ENCODE results near the gene LDLRAD4.

The LDLRAD4 gene

GRCh38 chr18:13283746-13284145 lies 65.2 kb downstream of the LDLRAD4 start:
- no peak overlapping the region for H3K9ac ChIP-seq (ENCODE audit: insufficient read length)
- H3K9me3 ChIP-seq (ENCODE audit: low read depth, low read length) = no peaks in the 10 kb centered on the region
- no peak overlapping the region for H3K27ac ChIP-seq
- H3K36me3 ChIP-seq (ENCODE audit: insufficient read depth, low read length) = no peaks in the 10 kb centered on the region
- H3K4me3 ChIP-seq = no peak overlapping the region
- TF ChIP-seq FOXP2 (optimal IDR thresholded peaks at IDR 0.05; ENCODE audit: control extremely low read depth, extremely low read length, insufficient read depth) (no peak), POLR2AphosphoS5 (IDR thresholded peaks at IDR 0.05; ENCODE audit: borderline replicate concordance, low read depth, low read length) (no peak), EZH2 (IDR thresholded peaks at IDR 0.05) (no peak)
- DNase-seq (ENCODE audit: low read depth, low spot score) = no peak

- Histone ChIP-seq H3K36me3 (ENCODE audit: insufficient read depth, low read length) (no peaks in the 10 kb centered on the region), H3K9me3 (ENCODE audit: low read depth, low read length) (no peaks in the 10 kb centered on the region), H3K9ac (ENCODE audit: insufficient read length) (no peak overlapping the region), H3K4me3 (no peak overlapping the region), H3K27ac (no peak overlapping the region)
- DNase-seq (ENCODE audit: low read depth, low spot score) = no peak
- TF ChIP-seq FOXP2 (optimal IDR thresholded peaks at IDR 0.05; ENCODE audit: control extremely low read depth, extremely low read length, insufficient read depth) = no peak
- no peak for TF ChIP-seq EZH2 (IDR thresholded peaks at IDR 0.05)
- no peak for TF ChIP-seq POLR2AphosphoS5 (IDR thresholded peaks at IDR 0.05; ENCODE audit: borderline replicate concordance, low read depth, low read length)
Measured at GRCh38 chr18:13284330-13285027, 65.9 kb downstream of the LDLRAD4 start.

- no peaks in the 10 kb centered on the region for H3K9me3 ChIP-seq (ENCODE audit: low read depth, low read length)
- TF ChIP-seq POLR2AphosphoS5 (IDR thresholded peaks at IDR 0.05; ENCODE audit: borderline replicate concordance, low read depth, low read length) = no peak
- TF ChIP-seq EZH2 (IDR thresholded peaks at IDR 0.05) = no peak
- TF ChIP-seq FOXP2 (optimal IDR thresholded peaks at IDR 0.05; ENCODE audit: control extremely low read depth, extremely low read length, insufficient read depth) = no peak
- no peaks in the 10 kb centered on the region for H3K36me3 ChIP-seq (ENCODE audit: insufficient read depth, low read length)
- H3K27ac ChIP-seq = no peak overlapping the region
- no peak overlapping the region for H3K9ac ChIP-seq (ENCODE audit: insufficient read length)
- no peak overlapping the region for H3K4me3 ChIP-seq
- DNase-seq (ENCODE audit: low read depth, low spot score) = no peak
Measured at GRCh38 chr18:13285874-13286273, 67.3 kb downstream of the LDLRAD4 start.

- H3K9ac ChIP-seq (ENCODE audit: insufficient read length) = no peak overlapping the region
- no peak for TF ChIP-seq FOXP2 (optimal IDR thresholded peaks at IDR 0.05; ENCODE audit: control extremely low read depth, extremely low read length, insufficient read depth)
- TF ChIP-seq POLR2AphosphoS5 (IDR thresholded peaks at IDR 0.05; ENCODE audit: borderline replicate concordance, low read depth, low read length) = no peak
- TF ChIP-seq EZH2 (IDR thresholded peaks at IDR 0.05) = no peak
- DNase-seq (ENCODE audit: low read depth, low spot score) = no peak
- no peak overlapping the region for H3K27ac ChIP-seq
- no peaks in the 10 kb centered on the region for H3K36me3 ChIP-seq (ENCODE audit: insufficient read depth, low read length)
- no peaks in the 10 kb centered on the region for H3K9me3 ChIP-seq (ENCODE audit: low read depth, low read length)
- H3K4me3 ChIP-seq = no peak overlapping the region
Measured at GRCh38 chr18:13286456-13287125, 68.0 kb downstream of the LDLRAD4 start.

- Histone ChIP-seq H3K9ac (ENCODE audit: insufficient read length) (no peak overlapping the region), H3K36me3 (ENCODE audit: insufficient read depth, low read length) (no peaks in the 10 kb centered on the region), H3K9me3 (ENCODE audit: low read depth, low read length) (no peaks in the 10 kb centered on the region), H3K27ac (no peak overlapping the region), H3K4me3 (no peak overlapping the region)
- DNase-seq (ENCODE audit: low read depth, low spot score) = no peak
- TF ChIP-seq POLR2AphosphoS5 (IDR thresholded peaks at IDR 0.05; ENCODE audit: borderline replicate concordance, low read depth, low read length) (no peak), EZH2 (IDR thresholded peaks at IDR 0.05) (no peak), FOXP2 (optimal IDR thresholded peaks at IDR 0.05; ENCODE audit: control extremely low read depth, extremely low read length, insufficient read depth) (no peak)
Measured at GRCh38 chr18:13287372-13287771, 68.8 kb downstream of the LDLRAD4 start.

GRCh38 chr18:13288509-13289133 lies 70.1 kb downstream of the LDLRAD4 start:
- no peak overlapping the region for H3K9ac ChIP-seq (ENCODE audit: insufficient read length)
- H3K36me3 ChIP-seq (ENCODE audit: insufficient read depth, low read length) = no peaks in the 10 kb centered on the region
- H3K9me3 ChIP-seq (ENCODE audit: low read depth, low read length) = no peaks in the 10 kb centered on the region
- TF ChIP-seq EZH2 (IDR thresholded peaks at IDR 0.05) = no peak
- H3K27ac ChIP-seq = no peak overlapping the region
- no peak for DNase-seq (ENCODE audit: low read depth, low spot score)
- H3K4me3 ChIP-seq = no peak overlapping the region

- H3K36me3 ChIP-seq (ENCODE audit: insufficient read depth, low read length) = no peaks in the 10 kb centered on the region
- no peak for TF ChIP-seq FOXP2 (optimal IDR thresholded peaks at IDR 0.05; ENCODE audit: control extremely low read depth, extremely low read length, insufficient read depth)
- TF ChIP-seq POLR2AphosphoS5 (IDR thresholded peaks at IDR 0.05; ENCODE audit: borderline replicate concordance, low read depth, low read length) = no peak
- no peak for TF ChIP-seq EZH2 (IDR thresholded peaks at IDR 0.05)
Measured at GRCh38 chr18:13289481-13290205, 71.1 kb downstream of the LDLRAD4 start.

GRCh38 chr18:13290856-13291271 lies 72.3 kb downstream of the LDLRAD4 start:
- Histone ChIP-seq H3K27ac (no peak overlapping the region), H3K9me3 (ENCODE audit: low read depth, low read length) (no peaks in the 10 kb centered on the region), H3K9ac (ENCODE audit: insufficient read length) (no peak overlapping the region), H3K36me3 (ENCODE audit: insufficient read depth, low read length) (no peaks in the 10 kb centered on the region), H3K4me3 (no peak overlapping the region)
- no peak for TF ChIP-seq FOXP2 (optimal IDR thresholded peaks at IDR 0.05; ENCODE audit: control extremely low read depth, extremely low read length, insufficient read depth)
- TF ChIP-seq EZH2 (IDR thresholded peaks at IDR 0.05) = no peak
- TF ChIP-seq POLR2AphosphoS5 (IDR thresholded peaks at IDR 0.05; ENCODE audit: borderline replicate concordance, low read depth, low read length) = no peak
- DNase-seq (ENCODE audit: low read depth, low spot score) = no peak

More at GRCh38 chr18:13289481-13290205, 71.1 kb downstream of the LDLRAD4 start:
- H3K9me3 ChIP-seq (ENCODE audit: low read depth, low read length) = no peaks in the 10 kb centered on the region
- H3K4me3 ChIP-seq = no peak overlapping the region
- H3K9ac ChIP-seq (ENCODE audit: insufficient read length) = no peak overlapping the region
- DNase-seq (ENCODE audit: low read depth, low spot score) = no peak
- H3K27ac ChIP-seq = no peak overlapping the region

All from SK-N-MC (cell line).